Pancreas (tissue), 10 donors: Measurements from ENCODE around the gene CTNNA2. TPM values are rescaled to one million over a fixed set of nuclear protein-coding genes. Genes with fewer than 3 reads are reported as not detected.

Source experiments
- ATAC-seq, 4 donors: fragments of 200-7000 bp; cut with Tn5 transposase; one replicate each; pipeline versions ENCODE4 v1.8.0 to v1.9.1; 2020; ENCODE audit warnings: mild to moderate bottlenecking in 4 of 4, moderate library complexity in 4 of 4
- DNase-seq, 6 donors: peaks; one replicate each; pipeline ENCODE4 v3.0.0-alpha.2; 2020
- FAIRE-seq: peaks from 2 replicates; lab custom pipeline; 2012; peaks lifted over from hg19 to GRCh38; lab: Jason Lieb, UNC
- H3K27ac ChIP-seq, 4 donors: fragments of 200-600 bp; sonication (generic); 1 replicate in 3 of 4; 2 replicates in 1 of 4; pipeline versions ENCODE4 v1.5.0 to v1.8.0; 2020
- H3K27me3 ChIP-seq, 4 donors: fragments of 200-600 bp; one replicate each; pipeline ENCODE4 v1.8.0; 2021
- H3K36me3 ChIP-seq, 3 donors: fragments of 200-600 bp; sonication (generic) in 1 of 3; one replicate each; pipeline versions ENCODE4 v1.5.0 to v1.8.0; 2020 to 2021
- H3K4me1 ChIP-seq, 3 donors: fragments of 200-600 bp; one replicate each; pipeline ENCODE4 v1.8.0; 2021
- H3K4me3 ChIP-seq, 4 donors: fragments of 200-600 bp; sonication (generic) in 2 of 4; one replicate each; pipeline versions ENCODE4 v1.5.0 to v1.8.0; 2020 to 2021
- H3K9me3 ChIP-seq, 4 donors: fragments of 200-600 bp; one replicate each; pipeline ENCODE4 v1.8.0; 2021
- whole genome bisulfite sequencing, 2 donors: extraction: QIAGEN DNeasy Blood & Tissue Kit; methylation state at CpG; one replicate each; pipeline ENCODE4 v1.1.7; 2013; 5-methylcytosine and 5-hydroxymethylcytosine counted together
- intact Hi-C, 3 donors: fragments of 100-400 bp; cut with DNase I; formaldehyde crosslinking; loops; one replicate each; pipeline versions ENCODE4 v1.11.1 to v1.14.2; 2022
- polyA plus RNA-seq, 2 donors: library from polyadenylated mRNA; stranded (reverse); fragments of 200-250 nt; gene quantifications; one replicate each; pipeline ENCODE4 v1.2.3, GENCODE V29; 2013
- total RNA-seq, 6 donors: library from RNA; stranded (reverse); fragmentation: NEBNext Ultra II Directional in 4 of 6; extraction: Animal tissue kit (Norgen Biotek cat#: 25700) in 4 of 6; gene quantifications; one replicate each; pipeline versions ENCODE4 v1.2.1 to v1.2.4, GENCODE V29; 2021 to 2023
- TF ChIP-seq, protein P1 (sequence below), 4 donors: fragments of 200-600 bp; sonication (generic) in 3 of 4; IDR thresholded peaks; one replicate each; pipeline versions ENCODE4 v1.5.0 to v1.8.0; 2021; ENCODE audit warnings: antibody characterized with exemption in 4 of 4
- donor health status: healthy with polysubstance abuse.
- donor health status: DM: no; HTN: no; CAD: no; lungs with moderate emphysema.
- donor health status: DM: no; HTN: no; CAD: no.
- donor health status: control.
- donor health status: control.
- donor health status: Bipolar disorder and iron deficiency.
- donor health status: DM: yes; HTN: yes; CAD: no.
- donor health status: DM: no; HTN: no; CAD: no.
- donor health status: DM: no; HTN: no; CAD: no.
- donor health status: DM: yes; HTN: yes; CAD: no.

The CTNNA2 gene
- total and polyA plus RNA-seq, 8 donors = 0.25 to 12.1 (median 2.1) TPM

DNA sequence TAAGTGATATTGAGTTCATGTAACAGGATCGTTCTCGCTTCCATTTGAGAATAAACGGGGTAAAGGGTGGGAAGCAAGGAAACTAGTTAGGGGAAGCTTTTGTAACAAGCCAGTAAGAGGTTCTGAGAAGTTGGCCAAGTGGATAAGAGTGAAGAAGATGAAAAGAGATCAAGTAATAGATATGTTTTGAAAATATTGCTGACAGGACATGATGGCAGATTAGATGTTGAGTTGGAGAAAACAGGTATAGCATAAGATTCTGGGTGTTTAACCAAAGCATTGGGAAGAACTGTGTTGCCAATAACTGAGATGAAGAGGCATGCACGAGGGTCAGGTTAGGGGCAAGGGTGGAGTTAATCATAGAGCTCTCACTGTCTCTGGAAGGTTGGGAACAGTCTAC, 1121.7 kb downstream of the CTNNA2 start:
- H3K36me3 ChIP-seq = no peaks in the 10 kb centered on the region
- H3K27me3 ChIP-seq = no peaks in the 10 kb centered on the region
- no peak for DNase-seq
- TF ChIP-seq, protein P1, sequence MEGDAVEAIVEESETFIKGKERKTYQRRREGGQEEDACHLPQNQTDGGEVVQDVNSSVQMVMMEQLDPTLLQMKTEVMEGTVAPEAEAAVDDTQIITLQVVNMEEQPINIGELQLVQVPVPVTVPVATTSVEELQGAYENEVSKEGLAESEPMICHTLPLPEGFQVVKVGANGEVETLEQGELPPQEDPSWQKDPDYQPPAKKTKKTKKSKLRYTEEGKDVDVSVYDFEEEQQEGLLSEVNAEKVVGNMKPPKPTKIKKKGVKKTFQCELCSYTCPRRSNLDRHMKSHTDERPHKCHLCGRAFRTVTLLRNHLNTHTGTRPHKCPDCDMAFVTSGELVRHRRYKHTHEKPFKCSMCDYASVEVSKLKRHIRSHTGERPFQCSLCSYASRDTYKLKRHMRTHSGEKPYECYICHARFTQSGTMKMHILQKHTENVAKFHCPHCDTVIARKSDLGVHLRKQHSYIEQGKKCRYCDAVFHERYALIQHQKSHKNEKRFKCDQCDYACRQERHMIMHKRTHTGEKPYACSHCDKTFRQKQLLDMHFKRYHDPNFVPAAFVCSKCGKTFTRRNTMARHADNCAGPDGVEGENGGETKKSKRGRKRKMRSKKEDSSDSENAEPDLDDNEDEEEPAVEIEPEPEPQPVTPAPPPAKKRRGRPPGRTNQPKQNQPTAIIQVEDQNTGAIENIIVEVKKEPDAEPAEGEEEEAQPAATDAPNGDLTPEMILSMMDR (IDR thresholded peaks at IDR 0.05) = no peak
- ATAC-seq = no peak
- H3K4me1 ChIP-seq = peaks cover 0 to 4% (median 0%) of the 10 kb centered on the region in 3 donors
- FAIRE-seq = no peak
- intact Hi-C loops = no loop called here
- 29 to 48% methylated on average over 4 of the region's 4 CpGs for WGBS, 2 donors
- no peaks in the 10 kb centered on the region for H3K9me3 ChIP-seq
- H3K27ac ChIP-seq = no peak overlapping the region
- no peak overlapping the region for H3K4me3 ChIP-seq

DNA sequence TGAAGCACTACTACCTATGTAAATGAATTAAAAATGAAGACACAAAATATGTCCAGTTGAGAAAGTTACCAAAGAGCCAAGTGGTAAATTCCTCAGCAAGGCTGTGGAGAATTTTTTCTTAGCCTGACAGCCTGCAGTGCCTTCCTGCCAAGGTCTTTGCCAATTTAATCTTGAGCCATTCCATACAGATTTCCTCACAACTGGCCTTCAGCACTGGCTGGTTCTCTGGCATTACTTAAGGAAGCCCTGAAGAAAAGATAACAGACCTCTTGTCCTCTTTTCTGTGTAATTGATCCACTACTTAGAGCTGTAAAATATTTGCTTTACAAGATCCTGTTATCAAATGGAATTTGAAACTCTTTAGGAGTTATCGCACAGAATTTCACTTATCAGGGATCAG, 1125.9 kb downstream of the CTNNA2 start:
- Histone ChIP-seq H3K9me3 (no peaks in the 10 kb centered on the region), H3K36me3 (no peaks in the 10 kb centered on the region), H3K4me3 (no peak overlapping the region), H3K4me1 (peaks cover 5 to 11% (median 10%) of the 10 kb centered on the region in 3 donors), H3K27me3 (no peaks in the 10 kb centered on the region), H3K27ac (no peak overlapping the region)
- DNase-seq = peak in 2 of 6 donors; percentile 2 to 17
- intact Hi-C loops = no loop called here
- FAIRE-seq = peak; percentile 9
- ATAC-seq = peak; percentile 55 to 79 (median 74)
- TF ChIP-seq, protein P1 (IDR thresholded peaks at IDR 0.05) = no peak
- WGBS, 2 donors = 8 to 15% methylated on average over 1 of the region's 1 CpG

DNA sequence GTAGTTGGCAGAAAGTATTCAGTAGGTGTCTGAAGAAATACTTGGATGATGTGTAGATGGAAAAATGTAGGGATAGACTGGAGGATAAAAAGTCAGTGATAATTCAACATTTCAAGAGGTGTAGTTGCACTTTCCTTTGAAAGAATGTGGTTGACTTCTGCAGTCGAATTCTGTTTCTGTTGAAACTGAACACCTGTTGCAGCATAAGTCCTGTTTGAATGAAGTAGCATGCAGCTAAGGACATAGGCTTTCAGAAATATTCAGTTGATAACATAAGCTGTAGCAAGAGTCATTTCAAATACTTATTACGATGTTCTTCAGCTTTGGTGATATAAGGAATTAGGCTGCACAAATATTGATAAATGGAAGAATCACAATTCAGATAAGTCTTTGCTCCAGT, 1129.6 kb downstream of the CTNNA2 start:
- Histone ChIP-seq H3K27ac (no peak overlapping the region), H3K36me3 (no peaks in the 10 kb centered on the region), H3K27me3 (no peaks in the 10 kb centered on the region), H3K4me3 (no peak overlapping the region), H3K4me1 (peaks cover 5 to 11% (median 10%) of the 10 kb centered on the region in 3 donors), H3K9me3 (no peaks in the 10 kb centered on the region)
- TF ChIP-seq, protein P1 (IDR thresholded peaks at IDR 0.05) = no peak
- 77 to 86% methylated on average over 2 of the region's 2 CpGs for WGBS, 2 donors
- no peak for ATAC-seq
- intact Hi-C loops = no loop called here
- FAIRE-seq = no peak
- no peak for DNase-seq

DNA sequence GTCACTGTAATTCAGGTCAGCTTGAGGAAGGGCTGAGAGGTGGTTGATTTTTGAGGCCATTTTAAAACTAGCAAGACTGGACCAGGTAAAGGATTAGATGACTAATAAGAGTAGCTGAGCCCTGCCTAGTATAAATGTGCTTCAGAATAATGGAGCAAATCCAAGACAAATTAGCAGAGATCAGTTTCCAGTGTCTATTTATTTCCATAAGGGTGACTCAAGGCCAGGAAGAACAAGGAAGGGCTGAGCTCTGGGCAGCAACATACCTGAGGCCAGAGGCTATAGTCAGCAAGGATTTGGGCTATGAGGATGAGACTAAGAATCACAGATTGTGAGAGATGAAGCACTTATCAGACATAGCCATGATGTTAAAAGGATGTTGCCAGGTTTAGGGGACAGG, 1130.7 kb downstream of the CTNNA2 start:
- H3K36me3 ChIP-seq = no peaks in the 10 kb centered on the region
- no peaks in the 10 kb centered on the region for H3K27me3 ChIP-seq
- no peak overlapping the region for H3K4me3 ChIP-seq
- DNase-seq (no peak), ATAC-seq (no peak), FAIRE-seq (no peak)
- TF ChIP-seq, protein P1 (IDR thresholded peaks at IDR 0.05) = no peak
- H3K27ac ChIP-seq = no peak overlapping the region
- peaks cover 5 to 10% (median 8%) of the 10 kb centered on the region in 3 donors for H3K4me1 ChIP-seq
- H3K9me3 ChIP-seq = no peaks in the 10 kb centered on the region
- intact Hi-C loops = no loop called here

DNA sequence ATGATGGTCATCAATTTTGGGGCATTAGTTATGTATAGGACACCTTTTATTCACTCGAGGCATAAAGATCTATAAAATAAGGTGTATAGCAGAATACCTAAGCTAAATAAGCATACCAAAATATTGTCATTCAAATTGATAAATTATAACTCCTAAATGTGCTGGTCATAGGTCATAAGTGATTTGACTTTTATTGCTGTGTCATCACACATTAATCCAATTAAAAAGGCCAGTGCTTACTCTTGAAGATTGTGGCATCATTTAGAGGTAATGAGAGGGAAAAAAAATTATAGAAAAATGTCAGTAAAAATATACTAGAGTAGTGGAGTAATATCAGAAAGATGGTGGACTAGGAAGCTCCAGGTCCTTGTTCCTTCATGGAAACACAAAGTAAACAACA, 1138.6 kb downstream of the CTNNA2 start:
- intact Hi-C loops = no loop called here
- TF ChIP-seq, protein P1 (IDR thresholded peaks at IDR 0.05) = no peak
- Histone ChIP-seq H3K9me3 (no peaks in the 10 kb centered on the region), H3K4me3 (no peak overlapping the region), H3K27me3 (no peaks in the 10 kb centered on the region), H3K4me1 (no peaks in the 10 kb centered on the region), H3K27ac (no peak overlapping the region), H3K36me3 (no peaks in the 10 kb centered on the region)
- FAIRE-seq (no peak), DNase-seq (no peak), ATAC-seq (no peak)
- WGBS, 2 donors = 48 to 69% methylated on average over 1 of the region's 1 CpG
